Measurements from ENCODE around the gene HEATR5A.

DNA sequence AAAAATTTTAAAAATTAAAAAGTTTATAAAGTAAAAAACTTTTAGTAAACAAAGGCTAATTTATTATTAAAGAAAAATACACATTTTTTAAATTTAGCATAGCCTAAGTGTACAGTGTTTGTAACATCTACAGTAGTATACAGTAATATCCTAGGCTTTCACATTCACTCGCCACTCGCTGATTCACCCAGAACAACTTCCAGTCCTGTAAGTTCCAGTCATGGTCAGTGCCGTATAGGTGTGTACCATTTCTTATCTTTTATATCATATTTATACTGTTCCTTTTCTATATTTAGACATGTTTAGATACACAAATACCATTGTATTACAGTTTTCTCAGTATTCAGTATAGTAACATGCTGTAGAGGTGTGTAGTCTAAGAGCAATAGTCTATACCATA is 28.9 kb downstream of the HEATR5A start:
- TF ChIP-seq, protein P1, sequence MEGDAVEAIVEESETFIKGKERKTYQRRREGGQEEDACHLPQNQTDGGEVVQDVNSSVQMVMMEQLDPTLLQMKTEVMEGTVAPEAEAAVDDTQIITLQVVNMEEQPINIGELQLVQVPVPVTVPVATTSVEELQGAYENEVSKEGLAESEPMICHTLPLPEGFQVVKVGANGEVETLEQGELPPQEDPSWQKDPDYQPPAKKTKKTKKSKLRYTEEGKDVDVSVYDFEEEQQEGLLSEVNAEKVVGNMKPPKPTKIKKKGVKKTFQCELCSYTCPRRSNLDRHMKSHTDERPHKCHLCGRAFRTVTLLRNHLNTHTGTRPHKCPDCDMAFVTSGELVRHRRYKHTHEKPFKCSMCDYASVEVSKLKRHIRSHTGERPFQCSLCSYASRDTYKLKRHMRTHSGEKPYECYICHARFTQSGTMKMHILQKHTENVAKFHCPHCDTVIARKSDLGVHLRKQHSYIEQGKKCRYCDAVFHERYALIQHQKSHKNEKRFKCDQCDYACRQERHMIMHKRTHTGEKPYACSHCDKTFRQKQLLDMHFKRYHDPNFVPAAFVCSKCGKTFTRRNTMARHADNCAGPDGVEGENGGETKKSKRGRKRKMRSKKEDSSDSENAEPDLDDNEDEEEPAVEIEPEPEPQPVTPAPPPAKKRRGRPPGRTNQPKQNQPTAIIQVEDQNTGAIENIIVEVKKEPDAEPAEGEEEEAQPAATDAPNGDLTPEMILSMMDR (conservative IDR thresholded peaks at IDR 0.05 in 1 of 2, IDR thresholded peaks at IDR 0.05 in 1 of 2; ENCODE audit: low read depth in 1 of 2, low read length in 2 of 2): no peak
- no peak for TF ChIP-seq EZH2 (IDR thresholded peaks at IDR 0.05; ENCODE audit: low read length, missing control alignments)

Data from fibroblast of lung (primary cell).